Neutrophil (primary cell): ENCODE results near the gene SSH2.

Experiments
- H3K27ac ChIP-seq: fragments of 200-600 bp; sonication (generic); 2 replicates; pipeline ENCODE4 v1.5.1; 2016; ENCODE audit warnings: mild to moderate bottlenecking, moderate library complexity
- H3K27me3 ChIP-seq: fragments of 200-600 bp; sonication (generic); 2 replicates; pipeline ENCODE4 v1.6.0; 2016; ENCODE audit warnings: mild to moderate bottlenecking
- H3K36me3 ChIP-seq: fragments of 200-600 bp; sonication (generic); 2 replicates; pipeline ENCODE4 v1.5.1; 2017
- H3K4me1 ChIP-seq, 2 experiments: fragments of 200-600 bp in 1 of 2; sonication (generic) in 1 of 2; 1 replicate in 1 of 2; 2 replicates in 1 of 2; pipeline versions ENCODE4 v1.5.1 to v1.6.1; 2013 to 2016; ENCODE audit warnings: low read depth in 1 of 2, low read length in 1 of 2, mild to moderate bottlenecking in 1 of 2, moderate library complexity in 1 of 2; ENCODE audit not compliant: control insufficient read depth in 1 of 2, insufficient read depth in 1 of 2
- H3K4me3 ChIP-seq, 2 experiments: fragments of 200-600 bp in 1 of 2; sonication (generic) in 1 of 2; 1 replicate in 1 of 2; 2 replicates in 1 of 2; pipeline ENCODE4 v1.5.1; 2013 to 2016; ENCODE audit warnings: low read depth in 1 of 2, low read length in 1 of 2, mild to moderate bottlenecking in 1 of 2, moderate library complexity in 1 of 2
- H3K9me3 ChIP-seq: fragments of 200-600 bp; sonication (generic); 2 replicates; pipeline ENCODE4 v1.5.1; 2016
- TF ChIP-seq, protein P1 (sequence below): fragments of 200-600 bp; sonication (generic); IDR thresholded peaks from 2 replicates; pipeline ENCODE4 v1.5.1; 2016; ENCODE audit warnings: antibody characterized with exemption

The SSH2 gene

DNA sequence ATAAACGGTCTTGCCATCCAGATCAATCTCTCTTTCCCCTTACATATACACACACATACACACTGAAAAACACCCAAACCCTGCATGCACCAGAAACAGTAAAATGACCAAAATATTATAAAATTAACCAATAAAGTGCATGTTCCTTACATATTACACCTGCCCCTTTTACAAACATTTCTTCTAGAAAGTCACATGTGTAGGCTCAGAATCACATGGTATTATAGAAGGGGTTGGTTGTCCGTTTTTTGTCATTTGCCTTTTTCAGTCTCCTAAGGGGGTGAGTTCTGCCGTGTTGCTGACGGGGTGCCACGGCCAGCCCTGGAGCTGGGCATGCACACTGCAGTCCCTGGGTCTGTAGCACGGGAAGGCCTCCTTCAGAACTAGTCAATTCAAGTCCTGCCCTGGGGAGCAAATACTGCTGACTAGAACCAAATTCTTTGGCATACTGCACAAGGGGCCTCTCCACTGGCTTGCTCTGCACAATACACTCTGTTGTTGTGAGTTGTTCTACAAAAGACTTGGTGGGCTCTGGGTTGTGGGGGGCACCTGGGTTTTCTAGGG lies 299.3 kb downstream of the SSH2 start:
- H3K27ac ChIP-seq, result no peak overlapping the region
- no peaks in the 10 kb centered on the region for H3K27me3 ChIP-seq
- peaks cover 94% of the 10 kb centered on the region for H3K36me3 ChIP-seq
- no peaks in the 10 kb centered on the region for H3K9me3 ChIP-seq
- TF ChIP-seq, protein P1, sequence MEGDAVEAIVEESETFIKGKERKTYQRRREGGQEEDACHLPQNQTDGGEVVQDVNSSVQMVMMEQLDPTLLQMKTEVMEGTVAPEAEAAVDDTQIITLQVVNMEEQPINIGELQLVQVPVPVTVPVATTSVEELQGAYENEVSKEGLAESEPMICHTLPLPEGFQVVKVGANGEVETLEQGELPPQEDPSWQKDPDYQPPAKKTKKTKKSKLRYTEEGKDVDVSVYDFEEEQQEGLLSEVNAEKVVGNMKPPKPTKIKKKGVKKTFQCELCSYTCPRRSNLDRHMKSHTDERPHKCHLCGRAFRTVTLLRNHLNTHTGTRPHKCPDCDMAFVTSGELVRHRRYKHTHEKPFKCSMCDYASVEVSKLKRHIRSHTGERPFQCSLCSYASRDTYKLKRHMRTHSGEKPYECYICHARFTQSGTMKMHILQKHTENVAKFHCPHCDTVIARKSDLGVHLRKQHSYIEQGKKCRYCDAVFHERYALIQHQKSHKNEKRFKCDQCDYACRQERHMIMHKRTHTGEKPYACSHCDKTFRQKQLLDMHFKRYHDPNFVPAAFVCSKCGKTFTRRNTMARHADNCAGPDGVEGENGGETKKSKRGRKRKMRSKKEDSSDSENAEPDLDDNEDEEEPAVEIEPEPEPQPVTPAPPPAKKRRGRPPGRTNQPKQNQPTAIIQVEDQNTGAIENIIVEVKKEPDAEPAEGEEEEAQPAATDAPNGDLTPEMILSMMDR, result no peak
- H3K4me1 ChIP-seq, result no peaks in the 10 kb centered on the region
- H3K4me3 ChIP-seq, result no peak overlapping the region

DNA sequence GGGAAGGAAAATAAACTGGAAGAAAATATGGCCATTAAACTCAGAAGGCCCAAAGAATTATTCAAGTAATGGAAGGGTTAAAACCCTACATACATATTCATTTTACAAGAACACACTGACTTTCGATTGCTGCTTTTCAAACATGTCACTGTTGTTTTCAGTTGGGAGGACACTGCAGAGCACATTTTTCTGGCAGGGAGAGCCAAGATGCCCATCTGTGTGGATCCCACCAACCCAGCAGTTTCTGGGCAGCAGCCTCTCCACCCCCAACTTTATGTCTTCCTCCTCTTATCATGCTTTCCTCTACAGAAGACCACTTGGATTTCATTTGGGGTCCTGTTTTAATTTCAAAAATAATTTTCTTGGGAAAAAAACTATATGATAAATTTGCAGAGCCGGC lies 300.2 kb downstream of the SSH2 start:
- Histone ChIP-seq H3K27me3 (no peaks in the 10 kb centered on the region), H3K36me3 (peaks cover 94% of the 10 kb centered on the region), H3K4me1 (no peaks in the 10 kb centered on the region), H3K9me3 (no peaks in the 10 kb centered on the region), H3K27ac (no peak overlapping the region), H3K4me3 (no peak overlapping the region)
- TF ChIP-seq, protein P1, result no peak

DNA sequence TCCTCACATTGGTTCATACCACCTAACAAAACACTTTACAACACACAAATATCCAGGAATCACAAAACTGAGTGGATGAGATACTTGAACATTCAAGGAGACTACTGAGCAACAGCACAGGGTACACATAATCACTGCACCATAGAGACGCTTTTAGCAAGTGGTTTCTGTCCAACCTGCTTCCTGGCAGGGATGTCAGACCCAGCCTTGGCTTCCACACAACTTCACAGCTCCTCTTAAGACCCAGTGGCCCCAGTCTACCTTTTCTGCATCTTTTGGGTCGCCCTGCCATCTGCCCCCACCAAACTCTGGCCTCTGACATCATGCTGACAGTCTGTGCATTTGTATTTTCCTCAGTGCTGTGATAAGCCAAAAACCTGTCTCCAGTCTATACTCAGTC lies 301.4 kb downstream of the SSH2 start:
- Histone ChIP-seq H3K36me3 (peaks cover 82% of the 10 kb centered on the region), H3K4me3 (no peak overlapping the region), H3K27ac (peak overlapping the region; percentile 30), H3K4me1 (no peaks in the 10 kb centered on the region), H3K9me3 (no peaks in the 10 kb centered on the region), H3K27me3 (peaks cover 6% of the 10 kb centered on the region)
- TF ChIP-seq, protein P1, result no peak

DNA sequence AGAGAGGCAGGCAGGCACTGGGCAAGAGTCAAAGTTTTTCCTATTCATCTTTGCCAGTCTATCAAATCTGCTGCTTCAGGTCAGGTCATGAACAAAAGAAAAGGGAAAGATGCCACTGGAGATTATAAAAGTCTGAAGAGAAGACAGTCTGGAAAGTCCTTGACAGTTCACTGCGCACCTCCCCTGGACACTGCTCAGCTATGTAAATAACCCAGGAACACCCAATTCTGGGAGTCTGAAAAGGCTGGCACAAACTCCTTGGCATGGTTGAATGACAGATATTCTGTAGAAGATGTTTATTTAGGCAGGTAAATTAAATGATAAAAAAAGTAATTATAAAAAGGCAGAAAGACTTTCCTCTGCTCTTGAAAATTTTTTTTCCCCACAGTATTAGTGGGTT lies 302.1 kb downstream of the SSH2 start:
- Histone ChIP-seq H3K27me3 (peaks cover 13% of the 10 kb centered on the region), H3K9me3 (no peaks in the 10 kb centered on the region), H3K4me3 (no peak overlapping the region), H3K4me1 (peaks cover 1 to 3% of the 10 kb centered on the region in 2 experiments), H3K27ac (peak overlapping the region; percentile 30), H3K36me3 (peaks cover 75% of the 10 kb centered on the region)
- TF ChIP-seq, protein P1, result no peak

DNA sequence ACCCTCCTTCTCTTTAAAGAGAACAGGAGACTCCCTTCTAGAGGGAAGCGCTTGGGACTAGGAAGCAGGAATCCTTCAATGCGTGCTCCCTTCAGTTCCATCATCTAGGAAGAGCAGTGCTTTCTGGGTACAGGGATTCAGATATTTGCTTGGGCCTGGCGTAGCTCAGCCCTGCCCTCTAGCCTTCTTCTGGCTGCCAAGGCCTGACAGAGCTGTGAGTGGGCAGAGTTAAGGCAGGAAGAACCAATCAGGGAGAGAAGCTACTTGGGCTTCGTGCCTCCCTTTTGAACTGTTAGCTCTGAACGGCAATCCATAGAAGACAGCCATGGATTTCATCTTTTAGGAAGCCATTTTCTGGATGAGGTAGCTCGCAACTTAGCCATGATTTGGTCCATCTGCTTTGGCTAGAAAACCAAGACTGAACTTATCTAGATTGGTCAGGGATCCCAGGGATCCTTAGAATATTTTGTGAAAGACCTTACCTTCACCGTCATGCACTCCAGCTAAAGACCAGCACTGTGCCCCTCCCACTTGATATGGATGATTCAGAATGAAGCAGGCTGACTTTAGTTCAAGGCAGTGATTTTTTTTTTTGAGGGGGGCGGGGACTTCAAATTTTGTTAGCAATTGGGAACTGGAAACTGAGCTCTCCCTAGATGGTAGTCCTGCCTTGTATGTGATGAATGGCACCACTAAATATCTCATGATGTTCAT lies 304.8 kb downstream of the SSH2 start:
- H3K36me3 ChIP-seq, result peaks cover 48% of the 10 kb centered on the region
- no peak overlapping the region for H3K4me3 ChIP-seq
- peaks cover 13 to 14% of the 10 kb centered on the region in 2 experiments for H3K4me1 ChIP-seq
- H3K27ac ChIP-seq, result peak overlapping the region; percentile 35
- TF ChIP-seq, protein P1, result no peak
- H3K9me3 ChIP-seq, result no peaks in the 10 kb centered on the region
- H3K27me3 ChIP-seq, result peaks cover 41% of the 10 kb centered on the region
